GM18520 (cell line): ENCODE measurements around the gene TUBA1C.
A peak's percentile ranks its signal among the peaks of the same experiment; 100 is the strongest.
"Not testable (repeated sequence)": the region's sequence is repeated elsewhere in the genome, so short reads cannot be mapped to it uniquely, and the experiment has no call there.

ENCODE experiments used
- ATAC-seq: cut with Tn5 transposase; IDR thresholded peaks from one replicate; pipeline ENCODE4 v1.9.1; 2021; ENCODE audit not compliant: unreplicated experiment

Gene TUBA1C

GRCh38 chr12:49305762-49306510 lies 41.1 kb downstream of the TUBA1C start:
- ATAC-seq = no peak

- ATAC-seq = no peak
These were observed 44.5 kb downstream of the TUBA1C start for GRCh38 chr12:49309386-49309785.

- ATAC-seq = not testable (repeated sequence)
These were observed 45.6 kb downstream of the TUBA1C start for GRCh38 chr12:49310451-49311000.

GRCh38 chr12:49314811-49315210 lies 49.9 kb downstream of the TUBA1C start:
- ATAC-seq = no peak

GRCh38 chr12:49317118-49317517 lies 52.2 kb downstream of the TUBA1C start:
- ATAC-seq = not testable (repeated sequence)

- ATAC-seq = not testable (repeated sequence)
These were observed 55.7 kb downstream of the TUBA1C start for GRCh38 chr12:49320411-49321103.

- ATAC-seq = no peak
These were observed 57.5 kb downstream of the TUBA1C start for GRCh38 chr12:49322367-49322707.

- peak; percentile 98 for ATAC-seq
These were observed 58.0 kb downstream of the TUBA1C start, which contains the start of gene TROAP for GRCh38 chr12:49322708-49323523. TSS of gene TROAP (plus strand) at chr12:49323255. CDS start at chr12:49323609, 354 bp downstream.

- ATAC-seq = no peak
These were observed 58.7 kb downstream of the TUBA1C start for GRCh38 chr12:49323524-49324097.
